ENCODE measurements around the gene CWC22.
"Not testable (repeated sequence)": the region's sequence is repeated elsewhere in the genome, so short reads cannot be mapped to it uniquely, and the experiment has no call there.

CWC22 gene

DNA sequence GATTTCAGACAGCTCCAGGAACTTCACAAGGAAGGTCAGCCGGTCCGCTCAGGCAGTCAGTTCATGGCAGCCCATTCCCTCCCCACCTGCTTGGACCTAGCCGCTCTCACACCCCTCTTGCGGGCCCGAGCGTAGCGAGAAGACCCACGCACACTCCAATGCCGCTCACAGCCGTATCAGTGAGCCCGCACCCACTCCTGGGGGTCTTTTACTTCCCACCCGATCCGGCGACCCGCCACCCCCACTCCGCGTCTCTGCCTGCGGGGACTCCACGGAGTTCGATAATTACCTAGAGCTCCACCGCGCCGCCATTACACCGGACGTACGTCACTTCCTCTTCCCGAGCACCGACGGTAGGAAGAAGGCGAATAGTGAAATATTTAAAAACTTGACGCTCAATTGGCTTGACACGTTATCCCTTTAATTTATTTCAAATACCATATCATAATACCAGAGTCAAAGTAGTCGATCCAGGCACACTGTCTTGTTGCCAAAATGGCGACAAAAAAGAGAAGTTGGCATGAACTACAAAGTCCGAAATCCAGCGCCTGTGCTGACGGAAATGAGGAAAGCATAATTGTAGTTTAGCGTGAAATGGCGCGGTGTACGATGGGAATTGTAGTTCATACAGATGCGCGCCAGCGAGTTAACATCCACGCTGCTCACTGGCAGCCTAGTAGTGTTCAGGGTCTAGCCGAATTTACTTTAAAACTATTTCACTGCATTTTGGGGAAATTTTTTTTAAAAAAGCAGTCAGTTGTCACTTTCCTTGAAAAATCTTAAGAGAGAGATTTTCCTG lies at the start of gene CWC22:
Gene CWC22, minus strand, starts transcription at position 517 of the 799 bp plus-strand sequence. CDS start 13,956 bp downstream, outside the sequence.
- DNase-seq (ENCODE audit: low read depth in 2 of 2): peak; percentile 72 to 76

DNA sequence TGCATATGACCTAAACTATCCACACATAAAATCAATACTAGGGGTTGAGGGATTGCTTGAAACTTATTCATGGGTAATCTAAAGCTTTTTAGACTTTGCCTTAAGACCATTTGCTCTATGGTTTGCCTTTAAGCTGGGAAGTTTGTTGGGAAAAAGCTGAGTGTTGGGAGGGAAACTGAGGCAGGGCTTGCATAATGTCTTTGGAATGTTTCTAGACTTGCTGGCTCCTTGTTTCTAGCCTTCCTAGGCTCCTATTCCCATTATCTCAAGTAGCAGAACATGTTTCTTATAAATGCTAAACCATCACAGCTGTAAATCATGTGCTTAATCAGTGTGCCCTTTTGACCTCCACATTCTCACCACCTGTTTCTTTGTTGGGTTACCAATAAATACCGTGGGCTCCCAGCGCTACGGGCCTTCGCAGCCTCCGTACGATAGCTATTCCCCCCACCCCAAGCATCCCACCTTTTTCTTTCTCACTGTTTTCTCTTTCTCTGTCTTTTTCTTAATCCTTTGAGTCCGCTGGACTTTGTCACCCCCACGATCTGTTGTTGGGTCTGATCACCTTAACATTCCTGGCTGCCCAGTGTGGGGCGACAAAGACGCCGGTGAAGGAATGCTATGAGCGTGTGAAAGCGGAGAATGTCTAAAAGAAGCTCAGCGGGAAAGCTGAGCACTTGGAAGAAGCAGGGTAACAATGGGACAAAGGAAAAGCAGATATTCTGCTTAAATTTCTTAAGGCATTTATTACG lies 49.4 kb upstream of the CWC22 start:
- DNase-seq (ENCODE audit: low read depth in 2 of 2): no peak

DNA sequence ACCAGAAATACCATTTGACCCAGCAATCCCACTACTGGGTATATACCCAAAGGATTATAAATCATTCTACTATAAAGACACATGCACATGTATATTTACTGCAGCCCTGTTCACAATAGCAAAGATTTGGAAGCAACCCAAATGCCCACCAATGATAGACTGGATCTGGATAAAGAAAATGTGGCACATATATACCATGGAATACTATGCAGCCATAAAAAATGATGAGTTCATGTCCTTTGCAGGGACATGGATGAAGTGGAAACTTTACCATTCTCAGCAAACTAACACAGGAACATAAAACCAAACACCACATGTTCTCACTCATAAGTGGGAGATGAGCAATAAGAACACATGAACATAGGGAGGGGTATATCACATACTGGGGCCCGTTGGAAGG lies 47.5 kb upstream of the CWC22 start:
- DNase-seq (ENCODE audit: low read depth in 2 of 2): not testable (repeated sequence)

DNA sequence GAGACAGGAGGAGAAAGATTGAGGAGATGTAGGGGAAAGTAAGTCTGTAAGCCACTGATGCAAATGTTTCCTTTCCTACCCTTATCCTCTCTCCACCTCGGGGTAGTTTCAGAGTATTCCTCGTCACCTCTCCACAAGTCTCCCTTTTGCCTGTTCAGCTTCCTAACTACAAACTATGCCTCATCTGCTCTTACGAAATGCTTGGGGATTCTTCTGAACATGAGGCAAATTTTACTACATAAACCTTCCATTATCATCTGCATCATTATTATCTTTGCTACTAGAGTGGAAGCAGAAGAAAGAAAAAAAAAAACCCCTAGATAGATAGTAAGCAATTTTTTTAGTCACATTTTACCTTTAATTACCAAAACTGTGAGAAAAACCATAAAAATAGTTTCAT lies 43.1 kb upstream of the CWC22 start:
- DNase-seq (ENCODE audit: low read depth in 2 of 2): no peak

DNA sequence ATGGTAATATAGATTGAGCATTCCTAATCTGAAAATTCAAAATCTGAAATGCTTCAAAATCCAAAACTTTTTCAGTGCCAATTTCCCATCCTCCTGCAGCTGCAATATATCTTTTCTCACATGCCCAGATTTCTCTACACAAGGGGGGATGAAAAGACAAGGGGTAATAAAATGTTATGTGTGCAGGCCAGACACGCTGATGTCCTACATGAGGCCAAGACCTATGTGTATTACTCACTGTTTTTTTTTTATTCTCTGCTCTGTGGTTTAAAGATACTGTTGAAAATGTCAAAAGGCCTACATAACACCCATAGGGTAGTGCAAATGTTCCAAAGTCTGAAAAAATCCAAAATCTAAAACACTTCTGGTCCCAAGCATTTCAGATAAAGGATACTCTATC lies 41.2 kb upstream of the CWC22 start:
- DNase-seq (ENCODE audit: low read depth in 2 of 2): no peak

DNA sequence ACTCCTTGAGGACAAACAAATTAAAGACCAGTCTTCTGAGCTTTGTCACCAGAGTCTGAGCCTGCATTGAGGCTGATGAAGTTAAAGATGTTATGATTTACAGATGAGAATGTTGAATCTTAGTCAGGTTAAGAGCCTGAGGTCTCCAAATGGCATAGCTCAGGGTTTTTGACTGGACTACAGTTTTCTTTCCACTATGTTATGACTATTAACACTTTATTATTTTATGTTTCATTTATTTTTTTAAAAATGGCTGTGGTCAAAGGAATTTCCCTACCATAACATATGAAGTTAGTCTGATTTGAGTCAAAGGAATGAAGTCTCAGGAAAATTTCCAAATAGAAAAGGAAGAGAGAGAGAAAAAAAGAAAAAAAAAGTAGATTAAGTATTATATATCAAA lies 39.7 kb upstream of the CWC22 start:
- DNase-seq (ENCODE audit: low read depth in 2 of 2): no peak

DNA sequence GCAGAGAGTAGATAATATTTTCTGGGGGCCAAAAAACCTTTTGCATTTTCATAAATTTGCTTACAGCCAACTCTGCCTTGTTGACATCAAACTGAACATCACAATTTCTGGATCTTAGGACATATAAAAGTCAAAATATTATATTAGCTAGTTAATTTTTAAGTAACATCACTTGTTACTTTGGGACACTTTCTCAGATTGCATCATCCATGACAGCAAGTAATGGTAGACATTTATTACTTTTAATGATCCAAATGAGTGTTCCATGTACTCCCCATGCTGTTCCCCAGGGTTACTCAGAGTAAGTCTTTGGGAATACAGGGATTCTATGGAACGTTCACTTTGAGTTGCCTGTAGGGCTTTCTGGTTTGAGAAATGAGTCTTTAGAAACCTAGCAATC lies 39.1 kb upstream of the CWC22 start:
- no peak for DNase-seq (ENCODE audit: low read depth in 2 of 2)

DNA sequence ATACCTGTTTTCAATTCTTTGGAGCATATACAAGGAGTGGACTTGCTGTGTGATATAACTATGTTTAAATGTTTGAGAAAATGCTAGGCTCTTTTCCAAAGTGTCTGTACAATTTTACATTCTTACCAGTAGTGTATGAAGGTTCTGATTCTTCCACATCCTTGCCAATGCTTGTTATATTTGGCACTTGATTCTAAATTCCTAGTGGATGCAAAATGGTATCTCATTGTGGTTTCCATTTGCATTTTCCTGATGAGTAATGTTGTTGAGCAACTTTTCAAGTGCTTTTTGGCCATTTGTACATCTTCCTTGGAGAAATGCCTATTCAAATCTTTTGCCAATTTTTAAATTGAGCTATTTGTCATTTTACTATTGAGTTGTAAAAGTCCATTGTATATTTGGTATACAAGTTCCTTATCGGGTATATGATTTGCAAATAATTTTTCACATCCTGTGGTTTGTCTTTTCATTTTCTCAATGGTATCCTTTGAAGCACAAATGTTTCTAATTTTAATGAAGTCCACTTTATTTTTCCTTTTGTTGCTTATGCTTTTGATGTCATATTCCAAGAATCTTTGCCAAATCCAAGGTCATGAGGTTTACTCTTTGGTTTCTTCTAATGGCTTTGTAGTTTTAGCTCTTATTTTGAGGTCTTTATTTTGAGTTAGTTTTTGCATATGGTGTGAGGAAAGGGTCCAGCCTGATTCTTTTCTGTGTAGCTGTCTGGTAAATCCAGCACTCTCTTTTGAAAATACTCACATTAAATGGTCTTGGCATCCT lies 33.2 kb upstream of the CWC22 start:
- DNase-seq (ENCODE audit: low read depth in 2 of 2): no peak

DNA sequence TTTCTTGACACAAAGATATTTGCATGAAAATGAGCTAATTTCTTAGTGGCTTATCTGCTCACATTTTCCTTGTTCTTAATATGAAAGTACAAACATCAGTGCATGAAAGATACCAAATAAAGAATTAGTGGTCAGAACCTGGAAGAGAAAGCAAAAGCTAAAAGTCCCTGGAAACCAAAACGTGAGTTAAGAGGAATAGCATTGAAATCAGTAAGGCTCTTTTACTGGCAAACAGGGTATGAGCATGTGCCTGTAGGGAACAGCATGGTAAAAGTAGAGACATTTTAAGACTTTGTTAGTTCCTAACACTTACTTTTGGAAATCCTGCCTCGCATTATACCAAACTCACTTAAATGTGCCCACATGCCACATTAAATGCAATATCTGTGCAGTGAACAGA lies 31.9 kb upstream of the CWC22 start:
- DNase-seq (ENCODE audit: low read depth in 2 of 2): no peak

DNA sequence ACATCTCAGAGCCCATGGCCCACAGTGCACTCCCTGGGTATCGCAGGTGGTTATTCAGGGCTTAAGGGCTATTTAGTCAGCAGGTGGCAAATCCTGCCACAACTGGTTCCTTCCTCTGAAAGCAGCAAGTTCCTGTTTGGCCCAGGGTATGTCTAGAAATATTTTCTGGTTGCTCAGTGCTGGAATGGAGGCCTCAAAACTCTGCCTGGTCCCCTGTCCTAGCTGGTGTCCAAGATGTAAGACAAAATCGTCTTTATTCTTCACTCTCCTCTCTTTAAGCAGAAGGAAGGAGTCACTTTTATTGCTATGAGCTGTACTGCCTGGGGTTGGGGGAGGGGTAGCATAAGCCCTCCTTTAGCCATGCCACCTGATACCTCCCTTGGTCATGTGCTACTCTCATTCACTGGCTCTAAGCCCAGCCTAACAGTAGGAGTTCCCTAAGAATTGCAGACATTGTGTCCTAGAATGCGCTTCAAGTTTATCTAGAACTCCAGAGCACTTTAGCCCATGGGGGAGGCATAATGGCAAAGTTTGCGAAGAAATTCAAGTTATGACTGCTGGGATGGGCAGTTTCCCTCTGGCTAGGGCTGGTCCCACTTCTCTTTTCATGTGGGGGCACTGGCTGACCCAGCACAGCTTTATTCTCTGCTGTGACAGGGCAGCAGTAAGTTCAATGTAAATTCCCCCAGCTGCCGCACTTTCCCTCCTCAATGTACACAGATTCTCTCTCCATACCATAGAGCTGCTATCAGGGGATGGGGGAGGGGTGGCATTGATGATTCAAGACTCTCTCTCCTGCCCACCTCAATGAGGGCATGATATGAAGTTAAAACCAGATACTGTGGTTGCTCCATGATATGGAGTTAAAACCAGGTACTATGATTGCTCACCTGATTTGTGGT lies 27.1 kb upstream of the CWC22 start:
- no peak for DNase-seq (ENCODE audit: low read depth in 2 of 2)

DNA sequence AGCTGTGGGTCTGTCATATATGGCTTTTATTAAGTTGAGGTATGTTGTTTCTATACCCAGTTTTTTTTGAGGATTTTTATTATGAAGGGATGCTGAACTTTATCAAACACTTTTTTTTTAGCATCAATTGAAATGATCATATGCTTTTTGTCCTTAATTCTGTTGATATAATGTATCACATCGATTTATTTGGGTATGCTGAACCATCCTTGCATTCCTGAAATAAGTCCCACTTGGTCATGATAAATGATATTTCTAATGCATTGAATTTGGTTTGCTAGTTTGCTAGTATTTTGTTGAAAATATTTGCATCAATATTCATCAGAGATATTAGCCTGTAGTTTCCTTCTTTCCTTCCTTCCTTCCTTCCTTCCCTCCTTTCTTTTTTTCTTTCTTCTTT lies 22.5 kb upstream of the CWC22 start:
- DNase-seq (ENCODE audit: low read depth in 2 of 2): no peak

DNA sequence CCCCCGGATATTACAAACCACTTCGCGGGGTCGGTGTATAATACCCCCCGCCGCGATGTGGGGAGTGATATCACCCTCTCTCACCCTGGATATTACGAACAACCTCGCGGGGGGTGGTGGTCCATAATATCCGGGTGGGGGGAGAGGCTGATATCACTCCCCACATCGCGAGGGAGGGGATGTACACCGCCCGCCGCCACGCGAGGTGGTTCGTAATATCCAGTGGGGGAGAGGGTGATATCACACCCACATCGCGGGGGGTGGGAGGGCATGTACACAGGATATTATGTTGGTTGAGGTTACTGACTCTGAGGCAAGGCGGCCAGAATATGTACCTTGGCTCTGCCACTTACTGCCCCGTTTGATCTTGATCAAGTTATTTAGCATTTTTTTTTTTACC lies 14.8 kb upstream of the CWC22 start:
- no peak for DNase-seq (ENCODE audit: low read depth in 2 of 2)

DNA sequence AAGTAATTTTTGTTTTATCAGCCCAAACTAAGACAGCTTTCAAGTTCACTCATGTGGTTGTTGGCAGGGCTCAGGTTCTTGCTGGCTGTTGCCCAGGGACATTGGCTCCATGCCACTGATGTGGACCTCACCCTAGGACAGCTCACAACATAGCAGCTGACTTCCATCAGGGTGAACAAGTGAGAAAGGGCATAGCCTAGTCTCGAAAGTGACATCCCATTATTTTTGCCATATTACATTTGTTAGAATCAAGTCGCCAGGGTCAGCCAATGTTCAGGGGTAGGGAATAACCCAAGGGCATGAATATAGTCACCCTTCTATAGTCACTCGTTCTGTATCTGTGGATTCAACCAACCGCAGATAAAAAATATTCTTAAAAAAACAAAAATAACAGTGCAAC lies 10.7 kb upstream of the CWC22 start:
- DNase-seq (ENCODE audit: low read depth in 2 of 2): no peak

DNA sequence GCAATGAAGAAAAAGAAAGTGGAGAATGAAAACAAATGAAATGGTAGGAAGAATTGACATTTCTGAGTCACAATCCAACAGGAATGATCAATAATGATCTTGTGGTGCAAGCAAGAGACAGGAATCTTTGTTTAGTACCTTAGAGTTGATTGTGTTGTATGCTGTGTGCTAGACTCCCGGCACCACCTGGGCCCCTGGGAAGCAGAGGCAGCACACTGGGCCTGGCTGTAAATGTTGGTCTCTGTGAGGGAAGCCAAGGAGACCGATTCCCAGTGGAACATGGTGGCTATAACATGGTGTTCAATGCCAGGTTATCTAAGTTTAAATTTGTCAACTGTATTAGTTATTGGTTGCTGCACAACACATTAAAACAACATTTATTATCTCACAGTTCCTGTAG lies 9.8 kb upstream of the CWC22 start:
- DNase-seq (ENCODE audit: low read depth in 2 of 2): no peak

DNA sequence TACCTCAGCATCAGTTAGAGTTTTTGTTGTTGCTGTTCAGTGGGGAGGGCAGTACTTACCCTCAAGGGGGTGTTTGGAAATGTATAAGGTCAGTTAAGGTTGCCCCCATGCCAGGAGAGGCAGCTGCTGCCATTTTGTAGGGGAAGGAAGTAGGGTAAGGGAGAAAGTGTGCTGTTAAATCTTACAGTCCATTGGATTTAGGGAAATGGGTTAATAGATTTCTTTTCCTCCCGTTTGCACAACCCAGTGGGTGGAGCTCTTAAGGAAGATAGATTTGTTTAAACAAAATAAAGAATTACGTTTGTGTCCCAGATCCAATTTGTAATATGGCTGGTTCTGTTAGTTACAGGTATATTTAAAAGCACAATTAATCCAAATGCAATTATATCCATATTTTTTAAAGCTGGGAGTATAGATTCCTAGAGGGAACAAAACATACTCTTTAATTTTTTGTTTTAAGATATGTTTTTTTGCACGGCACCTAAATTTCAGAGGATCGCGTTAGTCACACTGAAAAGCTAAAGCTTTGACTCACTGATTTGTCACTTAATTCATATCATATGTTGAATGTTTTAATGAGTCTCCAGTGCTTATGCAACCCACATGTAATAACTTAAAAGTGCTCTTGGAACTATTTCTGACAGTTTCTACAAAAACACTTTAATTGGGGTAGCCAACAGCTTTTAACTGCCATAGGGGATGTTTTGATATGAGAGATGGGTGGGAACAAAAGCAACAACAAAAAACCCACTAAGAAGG lies 9.0 kb upstream of the CWC22 start:
- no peak for DNase-seq (ENCODE audit: low read depth in 2 of 2)

DNA sequence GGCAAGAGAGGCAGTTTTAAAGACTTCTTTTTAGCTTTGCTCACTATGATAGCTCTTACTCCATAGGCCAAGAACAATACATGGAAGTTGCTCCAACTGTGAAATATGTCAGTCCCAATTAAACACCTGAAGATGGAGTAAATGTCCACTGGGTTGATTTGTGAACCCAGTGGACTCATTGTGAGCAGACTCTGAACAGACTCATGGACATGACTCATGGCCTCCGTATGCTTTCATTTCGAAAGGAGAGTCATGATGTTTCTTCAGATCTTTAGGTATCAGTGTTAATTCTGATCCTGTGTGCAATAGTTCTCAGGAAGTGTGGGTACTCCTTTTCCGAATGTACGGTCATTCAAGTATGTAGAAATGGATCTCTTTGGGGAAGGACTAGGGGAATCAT lies 5.4 kb upstream of the CWC22 start:
- no peak for DNase-seq (ENCODE audit: low read depth in 2 of 2)

DNA sequence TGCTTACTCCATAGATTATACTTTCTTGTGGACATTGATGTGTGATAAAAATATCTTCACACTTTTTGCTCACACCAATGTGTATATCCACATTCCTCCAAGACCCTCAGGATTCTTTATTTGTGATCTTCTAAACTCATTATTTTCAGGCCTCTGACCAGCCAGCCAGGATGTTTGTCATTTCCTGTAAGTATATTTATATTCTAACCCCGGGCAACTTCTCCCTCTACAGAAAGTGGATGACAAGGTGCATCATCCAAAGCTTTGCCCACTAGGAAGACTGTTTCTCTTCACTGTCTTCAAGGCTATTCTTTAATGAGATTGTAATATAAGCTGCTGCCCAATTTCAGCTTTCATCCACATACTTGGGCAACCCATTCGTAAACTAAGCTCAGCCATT lies 3.6 kb upstream of the CWC22 start:
- no peak for DNase-seq (ENCODE audit: low read depth in 2 of 2)

DNA sequence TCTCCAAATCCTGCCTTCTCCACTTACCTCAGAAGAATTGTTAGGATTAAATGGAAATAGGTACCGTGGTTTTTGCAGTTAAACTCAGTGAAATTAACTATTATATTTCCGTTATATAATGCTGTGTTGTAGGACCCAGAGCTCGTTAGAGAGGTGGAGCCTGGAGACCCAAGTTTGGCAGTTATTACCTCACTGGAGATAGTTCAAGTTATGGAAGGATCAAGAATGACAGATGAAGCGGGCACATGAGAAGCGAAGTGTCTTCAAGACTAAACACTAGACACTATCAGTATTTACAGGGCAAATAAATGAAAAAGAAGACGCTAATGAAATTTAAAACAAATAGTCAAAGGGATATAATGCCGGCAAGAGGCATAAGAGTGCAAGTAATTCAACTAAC lies 866 bp downstream of the CWC22 start:
- DNase-seq (ENCODE audit: low read depth in 2 of 2): no peak

DNA sequence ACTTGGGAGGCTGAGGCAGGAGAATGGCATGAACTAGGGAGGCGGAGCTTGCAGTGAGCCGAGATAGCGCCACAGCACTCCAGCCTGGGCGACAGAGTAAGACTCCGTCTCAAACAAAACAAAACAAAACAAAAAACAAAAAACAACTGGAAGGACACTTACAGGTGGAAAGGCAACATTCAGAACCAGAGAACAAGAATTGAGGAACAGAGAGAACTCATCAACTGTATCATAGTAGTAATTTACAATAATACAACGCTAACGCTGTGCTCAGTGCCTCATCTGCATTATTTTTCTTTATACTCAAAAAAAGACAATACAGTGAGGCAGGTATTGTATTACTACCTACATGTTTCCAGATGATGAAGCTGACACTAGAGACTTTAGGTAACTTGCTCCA lies 1.6 kb downstream of the CWC22 start:
- DNase-seq (ENCODE audit: low read depth in 2 of 2): not testable (repeated sequence)

DNA sequence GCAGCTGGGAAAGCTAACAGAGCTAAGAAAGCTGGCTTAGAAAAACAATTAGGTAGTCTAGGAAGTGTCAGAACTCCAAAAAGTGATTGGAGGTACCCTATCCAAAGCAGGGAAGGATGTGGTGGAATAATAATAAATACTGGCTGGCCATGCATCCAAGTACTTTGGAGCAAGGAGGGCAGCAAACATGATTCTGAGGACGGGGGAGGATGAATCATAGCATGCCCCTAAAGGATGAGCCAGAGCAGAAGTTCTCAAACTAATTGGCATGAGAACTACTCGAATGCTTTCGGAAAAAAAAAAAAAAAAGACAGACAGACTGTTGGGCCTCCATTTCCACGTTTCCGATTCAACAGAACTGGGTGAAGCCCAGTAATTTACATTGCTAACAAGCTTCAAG lies 2.4 kb downstream of the CWC22 start:
- no peak for DNase-seq (ENCODE audit: low read depth in 2 of 2)

DNA sequence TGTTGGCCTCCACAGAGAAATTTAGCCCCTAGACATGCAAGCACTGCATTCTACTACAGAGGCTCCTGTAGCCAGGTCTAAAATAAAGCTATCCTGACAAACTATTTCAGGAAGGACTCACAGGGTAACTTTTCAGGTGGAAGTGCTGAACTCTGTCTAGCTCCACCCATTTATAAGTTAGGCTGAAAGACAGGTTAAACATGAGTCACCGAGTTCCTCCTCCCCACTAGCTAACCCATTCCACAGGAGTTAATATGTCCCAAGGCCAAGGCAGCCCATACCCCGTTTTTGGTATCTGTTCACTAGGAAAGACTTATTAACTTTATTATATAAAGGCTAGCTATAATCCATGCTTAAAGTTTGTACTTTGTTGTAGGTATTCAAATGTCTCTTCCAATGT lies 3.5 kb downstream of the CWC22 start:
- no peak for DNase-seq (ENCODE audit: low read depth in 2 of 2)
